ENCODE results near the gene RBM22.
"Not testable (repeated sequence)": the region's sequence is repeated elsewhere in the genome, so short reads cannot be mapped to it uniquely, and the experiment has no call there.

The RBM22 gene

DNA sequence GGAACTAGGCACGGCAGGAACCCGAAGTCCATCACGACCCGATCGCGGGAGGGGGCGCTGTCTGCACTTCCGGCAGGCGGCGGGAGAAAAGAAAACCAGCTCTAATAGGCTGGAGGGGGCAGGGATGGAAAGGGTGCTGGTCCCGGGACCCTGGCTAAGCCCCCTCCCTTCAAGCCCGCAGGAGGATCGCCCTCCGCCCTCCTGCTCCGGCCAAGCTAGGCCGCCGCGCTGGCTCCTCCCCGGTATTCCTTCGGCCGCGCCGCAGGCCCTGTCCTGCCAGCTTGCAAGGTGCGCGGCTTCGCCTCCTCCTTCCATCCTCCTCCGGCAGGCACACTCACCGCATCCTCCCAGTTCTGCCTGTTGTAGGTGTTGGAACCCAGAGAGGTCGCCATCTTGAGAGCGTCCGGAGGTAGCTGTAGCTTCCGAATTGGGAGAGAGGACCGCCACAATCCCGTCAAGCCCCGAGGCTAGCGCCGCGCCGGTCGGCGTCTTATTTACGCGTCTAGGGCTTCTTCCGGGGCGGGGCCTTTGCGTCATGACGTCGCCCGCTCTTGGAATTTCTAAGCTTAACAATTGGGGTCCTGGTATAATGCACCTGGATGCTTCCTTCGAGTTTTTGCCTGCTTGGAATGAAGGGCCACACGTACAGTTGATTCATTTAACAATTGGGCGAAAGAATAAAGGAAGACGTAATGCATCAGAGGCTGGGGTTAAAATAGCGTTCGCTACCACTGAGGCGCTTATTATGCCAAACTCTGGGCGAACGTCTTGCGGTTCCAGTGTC is at the start of gene RBM22:
TSS of gene RBM22 (minus strand) at position 469 of the 784 bp plus-strand sequence. CDS start at position 392, 77 bp downstream.
- peak; percentile 91 for DNase-seq (ENCODE audit: low spot score)

DNA sequence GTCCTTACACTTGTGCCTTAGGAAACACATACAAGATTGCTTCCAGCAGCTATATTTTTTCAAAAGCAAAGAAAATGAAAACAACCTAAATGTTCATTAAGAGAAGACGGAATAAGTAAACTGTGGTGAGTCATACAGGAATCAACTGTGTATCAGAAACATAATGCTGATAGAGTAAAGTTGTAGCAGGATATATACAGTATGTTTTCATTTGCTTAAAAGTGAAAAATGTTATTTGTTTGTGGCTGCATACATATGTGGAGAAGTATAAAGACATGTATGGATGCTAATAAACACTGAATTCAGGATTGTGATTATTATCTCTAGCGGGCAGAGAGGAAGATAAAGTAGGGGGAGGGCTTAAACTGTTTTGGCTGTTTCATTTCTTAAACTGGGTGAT is 49.6 kb upstream of the RBM22 start:
- no peak for DNase-seq (ENCODE audit: low spot score)

DNA sequence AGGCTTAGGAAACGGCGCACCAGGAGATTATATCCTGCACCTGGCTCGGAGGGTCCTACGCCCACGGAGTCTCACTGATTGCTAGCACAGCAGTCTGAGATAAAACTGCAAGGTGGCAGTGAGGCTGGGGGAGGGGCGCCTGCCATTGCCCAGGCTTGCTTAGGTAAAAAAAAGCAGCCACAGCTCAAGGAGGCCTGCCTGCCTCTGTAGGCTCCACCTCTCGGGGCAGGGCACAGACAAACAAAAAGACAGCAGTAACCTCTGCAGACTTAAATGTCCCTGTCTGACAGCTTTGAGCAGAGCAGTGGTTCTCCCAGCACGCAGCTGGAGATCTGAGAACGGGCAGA is 42.3 kb upstream of the RBM22 start:
- not testable (repeated sequence) for DNase-seq (ENCODE audit: low spot score)

DNA sequence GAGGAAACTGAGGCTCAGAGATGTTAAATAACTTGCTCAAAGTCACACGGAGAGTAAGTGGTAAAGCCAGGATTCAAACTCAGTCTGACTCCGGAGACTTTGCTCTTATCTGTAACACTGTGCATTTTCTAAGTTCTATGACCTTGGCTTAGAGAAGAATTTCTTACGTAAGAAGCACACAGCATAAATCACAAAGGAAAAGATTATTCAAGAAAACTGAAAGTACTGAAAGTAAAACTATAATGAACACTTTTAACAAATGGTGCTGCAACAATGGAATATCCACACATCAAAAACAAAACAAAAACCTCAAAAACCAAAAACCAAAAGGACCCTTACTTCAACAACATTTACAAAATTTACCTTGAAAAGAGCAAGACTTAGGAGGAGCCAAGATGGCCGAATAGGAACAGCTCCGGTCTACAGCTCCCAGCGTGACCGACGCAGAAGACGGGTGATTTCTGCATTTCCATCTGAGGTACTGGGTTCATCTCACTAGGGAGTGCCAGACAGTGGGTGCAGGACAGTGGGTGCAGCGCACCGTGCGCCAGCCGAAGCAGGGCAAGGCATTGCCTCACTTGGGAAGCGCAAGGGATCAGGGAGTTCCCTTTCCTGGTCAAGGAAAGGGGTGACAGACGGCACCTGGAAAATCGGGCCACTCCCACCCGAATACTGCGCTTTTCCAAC is 41.7 kb upstream of the RBM22 start:
- not testable (repeated sequence) for DNase-seq (ENCODE audit: low spot score)

DNA sequence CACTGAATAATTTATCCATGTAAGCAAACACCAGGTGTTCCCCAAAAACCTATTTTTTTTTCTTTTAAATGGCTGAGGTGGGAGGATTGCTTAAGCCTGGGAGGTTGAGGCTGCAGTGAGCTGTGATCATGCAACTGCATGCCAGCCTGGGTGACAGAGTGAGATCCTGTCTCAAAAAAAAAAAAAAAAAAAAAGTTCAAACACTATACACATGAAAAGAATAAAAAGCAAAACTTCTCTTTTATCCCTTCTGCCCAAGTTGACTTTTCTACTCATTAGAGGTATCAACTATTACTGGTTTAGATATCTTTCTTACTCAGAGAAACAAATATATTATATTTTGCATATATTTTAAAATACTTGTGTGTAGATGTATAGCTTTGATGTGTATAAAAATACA is 40.1 kb upstream of the RBM22 start:
- DNase-seq (ENCODE audit: low spot score): no peak

DNA sequence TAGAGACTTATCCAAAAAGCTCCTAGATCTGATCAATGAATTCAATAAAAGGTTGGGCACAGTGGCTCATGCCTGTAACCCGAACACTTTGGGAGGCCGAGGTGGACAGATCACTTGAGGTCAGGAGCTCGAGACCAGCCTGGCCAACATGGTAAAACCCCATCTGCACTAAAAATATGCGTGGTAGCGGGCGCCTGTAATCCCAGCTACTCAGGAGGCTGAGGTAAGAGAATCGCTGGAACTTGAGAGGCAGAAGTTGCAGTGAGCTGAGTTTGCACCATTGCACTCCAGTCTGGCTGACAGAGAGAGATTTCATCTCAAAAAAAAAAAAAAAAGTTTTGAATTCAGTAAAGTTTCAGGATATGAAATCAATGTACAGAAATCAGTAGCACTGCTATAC is 38.0 kb upstream of the RBM22 start:
- no peak for DNase-seq (ENCODE audit: low spot score)

DNA sequence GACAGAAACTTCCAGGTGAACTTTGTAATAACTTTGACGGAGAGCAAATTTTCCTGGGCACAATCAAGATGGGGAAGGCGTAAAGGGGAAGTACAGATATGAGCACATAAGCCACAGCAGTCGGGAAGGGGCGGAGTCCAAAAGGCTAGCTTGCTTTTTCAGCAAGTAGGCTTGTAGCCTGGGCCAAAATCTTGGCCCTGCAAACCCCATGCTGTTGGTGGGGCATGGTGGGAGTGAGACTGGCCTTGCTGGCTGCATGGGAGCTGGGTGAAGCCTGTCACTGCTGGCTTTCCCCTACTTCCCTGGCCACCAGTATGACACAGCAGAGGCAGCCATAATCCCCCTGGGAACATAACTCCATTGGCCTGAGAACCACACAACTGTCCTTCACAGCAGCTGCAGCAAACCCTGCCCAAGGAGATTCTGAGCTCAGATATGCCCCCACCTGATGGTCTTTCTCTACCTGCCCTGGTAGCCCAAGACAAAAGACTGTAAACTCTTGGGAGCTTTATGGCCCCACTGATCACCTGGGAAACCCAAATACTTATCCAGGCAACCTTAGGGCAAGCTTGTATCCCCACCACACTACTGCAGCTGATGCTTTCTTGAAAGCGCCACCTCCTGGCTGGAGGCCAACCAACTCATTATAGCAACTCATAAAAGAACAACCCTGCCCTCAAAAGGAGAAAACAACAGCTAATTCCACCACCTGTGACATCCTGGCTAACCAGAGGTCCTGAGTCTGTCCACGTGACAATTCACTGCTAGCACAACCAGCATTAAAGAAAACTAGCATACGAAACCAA is 33.9 kb upstream of the RBM22 start:
- peak; percentile 18 for DNase-seq (ENCODE audit: low spot score)

DNA sequence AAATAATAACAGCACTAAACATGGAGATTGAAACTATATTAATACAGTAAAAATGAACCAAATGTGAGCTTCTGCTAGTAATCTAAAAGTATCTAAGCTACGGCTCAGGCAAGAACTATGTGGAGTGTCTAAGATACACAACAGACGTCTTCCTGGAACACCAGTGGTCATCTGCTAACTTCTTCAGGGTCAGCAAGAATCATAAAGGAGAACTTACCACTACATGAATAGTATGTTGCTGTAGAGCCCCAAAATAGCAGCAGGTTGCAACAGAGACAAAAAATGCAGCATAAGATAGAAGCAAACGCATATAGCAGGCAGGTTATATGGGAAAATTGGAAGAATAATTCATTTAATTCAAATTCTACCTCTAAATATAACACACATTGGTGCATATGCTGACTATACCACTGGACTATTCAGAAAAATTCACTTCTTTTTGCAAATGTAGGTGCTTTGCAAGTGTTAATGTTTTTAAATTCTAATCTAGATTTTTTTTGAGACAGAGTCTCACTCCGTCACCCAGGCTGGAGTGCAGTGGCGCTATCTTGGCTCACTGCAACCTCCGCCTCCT is 30.9 kb upstream of the RBM22 start:
- no peak for DNase-seq (ENCODE audit: low spot score)

DNA sequence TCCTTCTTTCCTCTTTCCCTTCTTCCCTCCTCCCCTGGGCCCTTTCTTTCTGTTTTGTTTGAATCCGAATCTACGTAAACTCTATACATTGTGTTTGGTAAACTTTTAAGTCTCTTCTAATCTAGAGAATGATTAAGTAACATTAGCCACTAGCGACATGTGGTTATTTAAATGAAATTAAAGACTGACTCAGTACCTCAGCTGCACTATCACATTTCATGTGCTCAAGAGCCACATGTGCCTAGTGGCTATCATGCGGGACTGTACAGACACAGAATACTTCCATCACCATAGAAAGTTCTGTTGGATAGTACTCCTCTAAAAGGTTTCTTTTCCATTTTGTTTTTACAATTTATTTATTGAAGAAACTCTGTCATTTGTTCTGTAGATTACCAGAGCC is 29.0 kb upstream of the RBM22 start:
- DNase-seq (ENCODE audit: low spot score): no peak

DNA sequence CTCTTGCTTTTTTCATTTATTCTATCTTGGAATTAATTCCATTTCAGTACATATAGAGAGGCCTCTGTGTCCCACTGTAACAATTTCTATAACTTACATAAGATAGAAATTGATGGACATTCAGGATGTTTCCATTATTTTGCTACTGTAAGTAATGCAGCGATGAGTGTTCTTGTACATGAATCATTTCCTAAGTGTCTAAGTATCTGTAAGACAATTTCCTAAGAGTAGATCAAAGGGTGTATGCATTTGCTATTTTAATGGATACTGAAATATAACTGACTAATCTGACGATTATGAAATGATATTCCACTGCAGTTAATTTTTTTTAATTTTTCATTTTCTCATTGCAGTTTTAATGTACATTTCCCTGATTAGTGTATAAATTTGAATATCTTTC is 23.0 kb upstream of the RBM22 start:
- DNase-seq (ENCODE audit: low spot score): no peak

DNA sequence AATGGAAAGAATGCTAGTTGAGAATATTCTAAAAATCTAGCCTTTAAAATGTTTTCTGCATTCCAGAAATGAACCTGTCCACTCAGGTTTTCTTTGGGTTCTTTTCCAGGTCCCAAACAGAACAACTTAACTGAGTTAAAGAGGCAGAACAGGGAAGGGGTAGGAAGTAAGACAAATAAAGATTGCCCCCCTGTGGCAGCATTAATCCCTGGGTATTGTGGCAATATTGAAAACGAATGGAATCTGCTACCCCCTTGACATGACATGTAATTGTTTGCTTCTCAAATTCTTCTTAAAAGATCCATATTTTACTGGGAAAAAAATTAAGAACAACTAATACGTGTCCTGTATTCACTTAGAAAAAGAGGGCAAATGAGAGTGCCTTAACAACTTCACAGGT is 9.3 kb upstream of the RBM22 start:
- DNase-seq (ENCODE audit: low spot score): no peak

DNA sequence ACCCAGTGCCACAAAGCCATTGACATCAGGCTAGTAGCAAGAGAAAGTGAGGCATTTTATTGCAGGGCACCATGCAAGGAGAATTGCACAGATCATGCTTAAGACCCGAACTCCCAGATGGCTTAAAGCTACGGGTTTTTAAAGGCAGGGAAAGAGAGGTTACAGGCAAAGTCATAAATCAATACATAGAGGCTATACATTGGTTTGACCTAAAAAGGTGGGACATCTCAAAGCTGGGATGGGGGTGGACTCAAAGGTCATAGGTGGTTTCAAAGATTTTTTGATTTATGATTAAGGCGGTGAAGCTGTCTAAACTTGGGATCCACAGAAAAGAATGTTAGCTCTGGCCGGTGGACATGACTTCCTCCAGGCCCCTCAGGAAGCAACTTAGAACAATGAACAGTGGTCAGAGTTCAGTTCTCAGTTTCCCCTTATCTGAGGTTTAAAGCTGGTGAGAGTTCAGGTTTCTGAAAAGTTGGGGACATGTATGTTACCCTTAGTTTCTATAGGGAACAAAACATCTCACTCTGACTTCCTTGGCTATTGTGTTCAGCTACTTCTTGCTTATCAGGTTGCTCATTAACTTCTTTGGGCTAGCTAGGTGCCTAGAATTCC is 6.0 kb upstream of the RBM22 start:
- no peak for DNase-seq (ENCODE audit: low spot score)

DNA sequence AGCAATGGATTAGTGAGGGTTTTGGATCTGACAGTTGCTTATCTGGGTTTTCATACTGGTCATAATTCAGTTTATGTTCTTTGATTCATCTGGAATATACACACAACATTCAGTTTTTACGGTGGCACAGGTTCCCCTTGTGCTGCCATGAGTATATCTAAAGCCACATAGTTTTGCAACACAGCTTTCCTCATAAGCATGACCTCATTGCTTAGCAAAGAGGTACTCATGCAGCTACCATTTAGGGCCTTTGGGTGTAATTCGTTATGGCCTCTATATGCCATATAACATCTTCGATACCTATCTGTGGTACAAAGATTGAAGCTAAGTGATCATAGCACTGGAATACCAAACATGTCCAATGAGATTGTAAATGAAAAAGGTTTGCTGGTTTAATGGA is 2.9 kb upstream of the RBM22 start:
- no peak for DNase-seq (ENCODE audit: low spot score)

DNA sequence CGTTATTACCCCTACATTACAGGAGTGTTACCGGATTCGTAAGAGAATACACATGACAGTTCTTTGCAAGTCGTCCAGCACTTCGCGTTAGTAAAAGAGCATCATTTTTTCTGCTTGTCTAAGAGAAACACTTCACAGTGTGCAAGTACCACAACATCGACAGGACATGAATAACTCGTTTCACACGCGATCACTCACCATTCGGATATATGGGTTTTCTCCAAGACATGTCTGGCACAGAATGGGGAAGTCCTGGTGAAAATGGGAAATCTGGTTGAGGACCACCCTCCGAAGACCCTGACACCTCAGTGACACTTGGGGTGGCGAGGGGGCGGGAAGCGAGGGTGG is 642 bp downstream of the RBM22 start:
- peak; percentile 7 for DNase-seq (ENCODE audit: low spot score)

DNA sequence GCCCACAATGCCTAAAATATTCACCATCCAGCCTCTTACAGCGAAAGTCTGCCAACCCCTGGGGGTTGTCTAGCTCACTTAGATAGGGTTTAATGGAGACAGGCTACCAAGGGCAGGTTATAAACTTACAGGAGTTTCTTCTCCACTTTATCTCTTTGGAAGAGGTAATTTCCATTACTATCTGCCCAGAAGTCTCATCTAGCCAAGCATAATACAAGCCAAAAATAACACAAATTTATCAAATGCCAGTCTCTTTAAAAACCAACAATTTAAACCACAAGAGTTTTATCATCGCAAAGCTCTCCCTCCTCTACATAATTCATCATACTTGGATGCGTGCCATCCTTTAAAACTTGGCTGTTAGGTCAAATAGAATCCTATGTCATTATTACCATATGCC is 6.2 kb downstream of the RBM22 start:
- DNase-seq (ENCODE audit: low spot score): peak; percentile 46

DNA sequence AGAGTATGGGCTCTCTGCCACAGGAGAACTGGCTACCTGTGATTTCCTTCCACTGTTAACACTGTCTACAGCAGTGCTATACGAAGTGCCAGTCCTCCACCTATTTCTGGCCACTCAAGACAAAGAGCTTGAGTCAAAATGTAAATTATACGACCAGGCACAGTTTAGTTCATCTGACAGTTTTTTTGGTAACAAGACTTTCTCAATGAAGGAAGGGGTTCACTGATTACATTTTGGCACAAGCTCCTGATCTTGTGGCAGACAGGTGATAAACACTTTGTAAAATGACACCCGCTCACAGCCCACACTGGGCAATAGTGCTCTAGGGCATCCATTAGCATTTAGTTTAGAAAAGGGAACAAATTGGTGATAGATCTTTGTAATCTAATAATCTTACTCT is 8.6 kb downstream of the RBM22 start:
- DNase-seq (ENCODE audit: low spot score): no peak

DNA sequence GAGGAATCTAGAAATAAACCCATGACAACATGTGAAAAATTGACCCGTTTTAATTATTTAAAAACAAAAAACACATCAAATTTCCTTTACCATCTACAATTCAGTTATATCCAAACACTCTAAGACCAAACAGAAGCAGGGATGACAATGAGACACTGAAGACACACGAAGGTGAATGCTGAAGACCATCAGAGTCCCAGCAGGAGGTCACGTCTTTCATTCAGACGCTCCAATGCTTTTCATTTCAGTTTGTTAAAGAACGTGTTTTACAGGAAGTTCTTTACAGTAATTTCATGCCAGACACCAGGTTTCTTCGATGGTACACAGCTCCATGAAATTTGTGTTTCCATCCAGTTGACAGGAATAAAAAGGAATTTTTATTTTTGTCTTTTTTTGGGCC is 10.1 kb downstream of the RBM22 start:
- no peak for DNase-seq (ENCODE audit: low spot score)

DNA sequence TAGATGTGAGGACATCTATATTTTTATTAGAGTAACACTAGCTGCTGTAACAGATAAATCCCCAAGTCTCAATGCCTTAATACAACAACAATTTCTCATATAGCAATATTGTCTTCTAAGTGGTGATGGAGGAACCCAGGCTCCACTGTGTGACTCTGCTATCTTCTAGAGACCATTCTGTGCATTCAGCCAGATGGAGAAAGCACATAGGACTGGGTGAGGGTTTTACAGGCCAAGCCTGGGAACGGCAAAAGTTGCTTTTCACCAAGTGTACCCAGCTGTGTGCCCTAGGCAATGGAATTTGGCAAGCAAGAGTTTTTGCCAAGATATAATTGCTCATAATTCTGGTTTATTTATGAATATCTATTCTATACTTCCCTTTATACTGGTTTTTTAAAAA is 11.7 kb downstream of the RBM22 start:
- no peak for DNase-seq (ENCODE audit: low spot score)

DNA sequence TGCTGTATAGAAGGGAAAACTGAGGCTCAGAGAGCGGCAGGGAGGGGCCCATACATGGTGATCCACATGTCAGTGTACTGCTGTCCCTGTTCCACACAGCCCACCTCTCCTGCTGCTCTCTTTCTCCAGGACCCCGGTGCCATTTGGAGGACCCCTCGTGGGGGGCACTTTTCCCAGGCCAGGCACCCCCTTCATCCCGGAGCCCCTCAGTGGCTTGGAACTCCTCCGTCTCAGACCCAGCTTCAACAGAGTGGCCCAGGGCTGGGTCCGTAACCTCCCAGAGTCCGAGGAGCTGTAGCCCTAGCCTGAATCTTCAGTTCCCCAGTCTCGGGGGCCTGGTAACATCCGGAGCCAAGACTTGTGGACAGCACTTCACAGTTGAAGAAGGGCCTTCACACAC is 24.3 kb downstream of the RBM22 start:
- no peak for DNase-seq (ENCODE audit: low spot score)

DNA sequence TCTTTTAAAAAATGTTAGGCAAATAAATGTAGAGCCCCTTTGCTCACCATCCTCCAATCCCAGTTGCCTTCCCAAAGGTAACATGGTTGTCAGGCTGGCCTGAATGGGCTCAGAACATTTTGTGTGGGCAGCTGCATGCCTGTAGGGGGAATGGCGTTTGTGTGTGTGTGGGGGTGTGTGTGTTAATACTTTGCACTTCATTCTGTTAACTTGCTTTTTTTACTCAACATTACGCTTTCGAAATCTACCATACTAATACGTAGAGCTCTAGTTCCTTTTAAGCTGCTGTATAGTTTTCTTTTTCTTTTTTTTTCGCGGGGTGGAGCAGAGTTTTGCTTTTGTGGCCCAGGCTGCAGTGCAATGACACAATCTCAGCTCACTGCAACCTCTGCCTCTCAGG is 25.8 kb downstream of the RBM22 start:
- no peak for DNase-seq (ENCODE audit: low spot score)

DNA sequence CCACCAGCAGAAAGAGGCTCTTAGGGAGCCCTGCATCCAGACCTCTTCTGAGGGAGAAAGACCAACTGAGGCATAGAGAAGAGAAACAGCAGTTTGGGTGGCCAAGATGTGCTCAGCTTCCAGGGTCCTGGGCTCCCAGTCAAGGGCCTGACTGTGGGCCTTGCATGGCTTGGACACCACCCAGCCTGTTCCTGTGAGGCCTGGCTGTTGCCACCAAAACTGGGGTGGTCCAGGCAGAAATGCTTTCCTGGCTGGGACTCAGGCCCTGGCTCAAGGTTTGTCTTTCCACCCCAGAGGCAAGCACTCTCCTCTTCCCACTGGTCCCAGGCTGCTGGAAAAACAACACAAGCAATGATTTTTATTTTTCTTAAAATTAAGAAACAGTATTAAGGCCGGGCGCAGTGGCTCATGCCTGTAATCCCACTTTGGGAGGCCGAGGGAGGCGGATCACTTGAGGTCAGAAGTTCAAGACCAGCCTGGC is 26.5 kb downstream of the RBM22 start:
- no peak for DNase-seq (ENCODE audit: low spot score)

DNA sequence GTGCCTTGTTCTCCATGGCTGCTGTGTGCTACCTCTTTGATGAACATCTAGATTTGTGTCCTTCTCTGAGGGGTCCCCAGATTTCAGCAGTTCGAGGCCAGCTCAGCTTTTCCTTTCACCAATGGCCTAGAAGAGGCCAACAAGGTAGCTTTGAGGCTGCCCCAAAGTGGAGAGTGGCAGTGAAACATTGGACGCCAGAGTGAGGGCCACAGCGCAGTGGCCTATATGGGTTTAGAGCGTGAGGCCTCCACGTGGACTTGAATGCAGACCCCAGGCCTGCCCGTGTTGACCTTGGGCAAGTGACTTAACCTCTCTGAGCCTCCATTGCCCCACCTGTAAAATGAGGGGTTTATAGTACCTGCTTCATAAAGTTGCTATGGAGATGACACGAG is 28.0 kb downstream of the RBM22 start:
- no peak for DNase-seq (ENCODE audit: low spot score)
